GM12875 (cell line): ENCODE measurements around the gene GAB2.

Experiments used
- H3K4me3 ChIP-seq: one replicate; pipeline ENCODE4 v1.5.1; 2011; ENCODE audit warnings: low read depth, low read length, control low read depth
- CTCF ChIP-seq: IDR thresholded peaks from 2 replicates; pipeline ENCODE4 v1.5.1; 2011; ENCODE audit warnings: low read depth, mild to moderate bottlenecking, control low read depth, inconsistent platforms, low read length, moderate library complexity, borderline replicate concordance; ENCODE audit not compliant: insufficient read depth

The GAB2 gene

GRCh38 chr11:78195917-78196560 lies 221.6 kb downstream of the GAB2 start:
- no peak overlapping the region for H3K4me3 ChIP-seq
- no peak for TF ChIP-seq CTCF

GRCh38 chr11:78194490-78194889 lies 223.1 kb downstream of the GAB2 start:
- TF ChIP-seq CTCF: no peak
- H3K4me3 ChIP-seq: no peak overlapping the region

GRCh38 chr11:78193806-78194205 lies 223.8 kb downstream of the GAB2 start:
- TF ChIP-seq CTCF: no peak
- no peak overlapping the region for H3K4me3 ChIP-seq

- no peak overlapping the region for H3K4me3 ChIP-seq
- no peak for TF ChIP-seq CTCF
These were observed 224.7 kb downstream of the GAB2 start for GRCh38 chr11:78192911-78193351.

GRCh38 chr11:78192223-78192719 lies 225.3 kb downstream of the GAB2 start:
- TF ChIP-seq CTCF: no peak
- no peak overlapping the region for H3K4me3 ChIP-seq

- H3K4me3 ChIP-seq: no peak overlapping the region
- no peak for TF ChIP-seq CTCF
These were observed 226.6 kb downstream of the GAB2 start for GRCh38 chr11:78190871-78191538.

- H3K4me3 ChIP-seq: no peak overlapping the region
- TF ChIP-seq CTCF: no peak
These were observed 227.2 kb downstream of the GAB2 start for GRCh38 chr11:78190374-78190773.
